SK-N-SH treated with all-trans-retinoic acid at 6 μM for 48 hours (cell line): ENCODE results near the gene AQP5.

Experiments used
- ATAC-seq: fragments of 200-7000 bp; cut with Tn5 transposase; 3 replicates; pipeline ENCODE4 v1.9.1; 2020; ENCODE audit warnings: mild to moderate bottlenecking, moderate library complexity
- ARNTL ChIP-seq: fragments of 450-650 bp; formaldehyde crosslinking; IDR thresholded peaks from 2 replicates; pipeline ENCODE4 v1.5.0; 2020; ENCODE audit warnings: low read depth, mild to moderate bottlenecking, moderate library complexity, borderline replicate concordance
- BACH2 ChIP-seq: fragments of 250-450 bp; sonication (Bioruptor Pico); IDR thresholded peaks from 2 replicates; pipeline ENCODE4 v1.9.0; 2021; ENCODE audit warnings: mild to moderate bottlenecking, borderline replicate concordance
- ESRRG ChIP-seq: fragments of 250-450 bp; sonication (Bioruptor Pico); IDR thresholded peaks from 2 replicates; pipeline ENCODE4 v1.6.1; 2021; ENCODE audit warnings: mild to moderate bottlenecking
- GLIS3 ChIP-seq: fragments of 250-450 bp; sonication (Bioruptor Pico); IDR thresholded peaks from 2 replicates; pipeline ENCODE4 v1.5.0; 2020; ENCODE audit warnings: mild to moderate bottlenecking, moderate library complexity
- ISL1 ChIP-seq: fragments of 250-450 bp; sonication (Bioruptor Pico); IDR thresholded peaks from 2 replicates; pipeline ENCODE4 v2.1.2; 2022; ENCODE audit warnings: mild to moderate bottlenecking, moderate library complexity
- OSR1 ChIP-seq: fragments of 250-450 bp; sonication (Bioruptor Pico); IDR thresholded peaks from 2 replicates; pipeline ENCODE4 v1.8.0; 2022; ENCODE audit warnings: moderate library complexity, mild to moderate bottlenecking, inconsistent platforms
- PPARA ChIP-seq: fragments of 250-450 bp; sonication (Bioruptor Pico); IDR thresholded peaks from 2 replicates; pipeline ENCODE4 v1.5.0; 2020; ENCODE audit warnings: mild to moderate bottlenecking, borderline replicate concordance
- RARB ChIP-seq: fragments of 250-450 bp; sonication (Bioruptor Pico); IDR thresholded peaks from 2 replicates; pipeline ENCODE4 v1.8.0; 2021; ENCODE audit warnings: mild to moderate bottlenecking, moderate library complexity
- SNAI2 ChIP-seq: fragments of 250-450 bp; sonication (Bioruptor Pico); IDR thresholded peaks from 2 replicates; pipeline ENCODE4 v1.5.0; 2020; ENCODE audit warnings: mild to moderate bottlenecking, moderate library complexity
- TOX ChIP-seq: fragments of 250-450 bp; sonication (Bioruptor Pico); IDR thresholded peaks from 2 replicates; pipeline ENCODE4 v1.8.0; 2021; ENCODE audit warnings: mild to moderate bottlenecking, moderate library complexity, borderline replicate concordance
- TSHZ2 ChIP-seq: fragments of 250-450 bp; sonication (Bioruptor Pico); IDR thresholded peaks from 2 replicates; pipeline ENCODE4 v1.5.0; 2020; ENCODE audit warnings: mild to moderate bottlenecking, moderate library complexity
- ZC3H10 ChIP-seq: fragments of 250-450 bp; sonication (Bioruptor Pico); IDR thresholded peaks from 2 replicates; pipeline ENCODE4 v1.5.1; 2021; ENCODE audit warnings: mild to moderate bottlenecking, moderate library complexity
- ZFP30 ChIP-seq: fragments of 450-650 bp; formaldehyde crosslinking; IDR thresholded peaks from 2 replicates; pipeline ENCODE4 v1.5.0; 2022; ENCODE audit warnings: mild to moderate bottlenecking, moderate library complexity
- ZNF565 ChIP-seq: fragments of 450-650 bp; formaldehyde crosslinking; conservative IDR thresholded peaks from 2 replicates; pipeline ENCODE4 v1.5.0; 2020; ENCODE audit warnings: low read depth, mild to moderate bottlenecking, moderate library complexity
- TF ChIP-seq, protein P1 (sequence below): fragments of 250-450 bp; sonication (Bioruptor Pico); IDR thresholded peaks from 2 replicates; pipeline ENCODE4 v1.8.0; 2021; ENCODE audit warnings: low read depth, mild to moderate bottlenecking, moderate library complexity, borderline replicate concordance
- TF ChIP-seq, protein P2 (sequence below): fragments of 250-450 bp; sonication (Bioruptor Pico); IDR thresholded peaks from 2 replicates; pipeline ENCODE4 v1.5.1; 2020; ENCODE audit warnings: low read depth, mild to moderate bottlenecking, moderate library complexity
- TF ChIP-seq, protein P3 (sequence below): fragments of 250-450 bp; sonication (Bioruptor Pico); IDR thresholded peaks from 2 replicates; pipeline ENCODE4 v1.8.0; 2020; ENCODE audit warnings: mild to moderate bottlenecking, moderate library complexity, borderline replicate concordance

Gene AQP5

GRCh38 chr12:49939707-49940106, 22.0 kb upstream of the AQP5 start (continued):
- TF ChIP-seq, protein P1, sequence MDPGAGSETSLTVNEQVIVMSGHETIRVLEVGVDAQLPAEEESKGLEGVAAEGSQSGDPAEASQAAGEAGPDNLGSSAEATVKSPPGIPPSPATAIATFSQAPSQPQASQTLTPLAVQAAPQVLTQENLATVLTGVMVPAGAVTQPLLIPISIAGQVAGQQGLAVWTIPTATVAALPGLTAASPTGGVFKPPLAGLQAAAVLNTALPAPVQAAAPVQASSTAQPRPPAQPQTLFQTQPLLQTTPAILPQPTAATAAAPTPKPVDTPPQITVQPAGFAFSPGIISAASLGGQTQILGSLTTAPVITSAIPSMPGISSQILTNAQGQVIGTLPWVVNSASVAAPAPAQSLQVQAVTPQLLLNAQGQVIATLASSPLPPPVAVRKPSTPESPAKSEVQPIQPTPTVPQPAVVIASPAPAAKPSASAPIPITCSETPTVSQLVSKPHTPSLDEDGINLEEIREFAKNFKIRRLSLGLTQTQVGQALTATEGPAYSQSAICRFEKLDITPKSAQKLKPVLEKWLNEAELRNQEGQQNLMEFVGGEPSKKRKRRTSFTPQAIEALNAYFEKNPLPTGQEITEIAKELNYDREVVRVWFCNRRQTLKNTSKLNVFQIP (CRISPR knock-in tag) = no peak
- TF ChIP-seq ARNTL (CRISPR knock-in tag) (no peak), GLIS3 (no peak)
- TF ChIP-seq, all 23 proteins: peak for 0

DNA sequence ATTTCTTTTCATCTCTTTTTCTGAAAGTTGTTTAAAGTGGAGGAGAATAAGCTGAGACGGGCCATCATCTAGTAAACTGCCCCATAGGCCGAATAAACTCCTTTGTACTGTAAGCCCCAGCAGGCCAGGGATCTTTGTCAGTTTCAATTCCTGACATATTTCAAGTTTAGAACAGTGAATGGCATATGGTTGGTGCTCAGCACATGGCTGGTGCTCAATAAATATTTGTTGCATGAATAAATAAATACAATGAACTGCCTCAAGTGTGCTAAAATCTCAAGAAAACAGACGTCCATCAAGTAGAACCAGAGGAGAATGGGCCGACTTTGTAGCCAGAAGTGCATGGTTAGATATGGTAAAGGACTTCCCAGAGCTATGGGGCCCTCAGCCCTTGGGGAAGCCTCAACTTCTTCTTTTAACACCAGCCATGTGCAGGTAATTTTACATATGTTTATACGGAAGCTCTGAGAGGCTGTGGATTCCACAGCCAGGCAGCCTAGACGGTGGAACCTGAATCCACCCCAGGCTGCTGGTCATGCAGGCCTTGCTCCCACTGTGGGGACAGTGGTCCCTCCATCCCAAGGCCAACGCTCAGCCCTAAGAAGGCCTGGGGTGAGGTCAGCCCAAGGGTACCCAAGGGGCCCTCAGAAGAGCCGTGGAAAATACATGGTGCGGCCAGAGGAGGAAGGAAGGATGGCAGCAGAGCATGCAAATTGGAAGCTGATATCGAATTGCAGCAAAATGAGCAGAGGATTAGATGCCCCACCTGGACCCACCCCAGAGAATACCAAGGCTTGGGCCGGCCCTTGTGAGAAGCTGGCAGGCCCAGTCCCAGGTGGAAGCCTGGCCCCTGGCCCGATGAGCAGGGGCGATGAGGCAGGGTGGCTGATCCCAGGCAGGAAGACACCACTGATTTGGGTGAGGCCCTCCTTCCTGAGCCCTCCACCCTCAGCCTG, 19.8 kb upstream of the AQP5 start:
- TF ChIP-seq RARB (CRISPR knock-in tag) (no peak), ISL1 (CRISPR knock-in tag) (no peak), SNAI2 (no peak)
- TF ChIP-seq, protein P2, sequence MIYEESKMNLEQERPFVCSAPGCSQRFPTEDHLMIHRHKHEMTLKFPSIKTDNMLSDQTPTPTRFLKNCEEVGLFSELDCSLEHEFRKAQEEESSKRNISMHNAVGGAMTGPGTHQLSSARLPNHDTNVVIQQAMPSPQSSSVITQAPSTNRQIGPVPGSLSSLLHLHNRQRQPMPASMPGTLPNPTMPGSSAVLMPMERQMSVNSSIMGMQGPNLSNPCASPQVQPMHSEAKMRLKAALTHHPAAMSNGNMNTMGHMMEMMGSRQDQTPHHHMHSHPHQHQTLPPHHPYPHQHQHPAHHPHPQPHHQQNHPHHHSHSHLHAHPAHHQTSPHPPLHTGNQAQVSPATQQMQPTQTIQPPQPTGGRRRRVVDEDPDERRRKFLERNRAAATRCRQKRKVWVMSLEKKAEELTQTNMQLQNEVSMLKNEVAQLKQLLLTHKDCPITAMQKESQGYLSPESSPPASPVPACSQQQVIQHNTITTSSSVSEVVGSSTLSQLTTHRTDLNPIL = no peak

GRCh38 chr12:49942512-49942893, 19.2 kb upstream of the AQP5 start:
- no peak for TF ChIP-seq RARB (CRISPR knock-in tag)
- TF ChIP-seq ZNF565 = no peak
- TF ChIP-seq GLIS3 = no peak
- no peak for TF ChIP-seq OSR1 (CRISPR knock-in tag)
- no peak for TF ChIP-seq TOX (CRISPR knock-in tag)
- TF ChIP-seq TSHZ2 = no peak
- no peak for TF ChIP-seq SNAI2
- no peak for TF ChIP-seq ZFP30 (CRISPR knock-in tag)
- no peak for TF ChIP-seq PPARA
- TF ChIP-seq ESRRG (CRISPR knock-in tag) = no peak
- TF ChIP-seq ARNTL (CRISPR knock-in tag) = no peak
- TF ChIP-seq ZC3H10 (CRISPR knock-in tag) = no peak
- TF ChIP-seq BACH2 = no peak
- TF ChIP-seq, protein P1 (CRISPR knock-in tag) = no peak
- TF ChIP-seq, protein P3, sequence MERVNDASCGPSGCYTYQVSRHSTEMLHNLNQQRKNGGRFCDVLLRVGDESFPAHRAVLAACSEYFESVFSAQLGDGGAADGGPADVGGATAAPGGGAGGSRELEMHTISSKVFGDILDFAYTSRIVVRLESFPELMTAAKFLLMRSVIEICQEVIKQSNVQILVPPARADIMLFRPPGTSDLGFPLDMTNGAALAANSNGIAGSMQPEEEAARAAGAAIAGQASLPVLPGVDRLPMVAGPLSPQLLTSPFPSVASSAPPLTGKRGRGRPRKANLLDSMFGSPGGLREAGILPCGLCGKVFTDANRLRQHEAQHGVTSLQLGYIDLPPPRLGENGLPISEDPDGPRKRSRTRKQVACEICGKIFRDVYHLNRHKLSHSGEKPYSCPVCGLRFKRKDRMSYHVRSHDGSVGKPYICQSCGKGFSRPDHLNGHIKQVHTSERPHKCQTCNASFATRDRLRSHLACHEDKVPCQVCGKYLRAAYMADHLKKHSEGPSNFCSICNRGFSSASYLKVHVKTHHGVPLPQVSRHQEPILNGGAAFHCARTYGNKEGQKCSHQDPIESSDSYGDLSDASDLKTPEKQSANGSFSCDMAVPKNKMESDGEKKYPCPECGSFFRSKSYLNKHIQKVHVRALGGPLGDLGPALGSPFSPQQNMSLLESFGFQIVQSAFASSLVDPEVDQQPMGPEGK (CRISPR knock-in tag) = no peak
- TF ChIP-seq, protein P2 = no peak
- no peak for ATAC-seq

More for the DNA sequence above, 19.8 kb upstream of the AQP5 start:
- no peak for ATAC-seq
